HepG2 (cell line): ENCODE data around the gene MBLAC2. TPM values are rescaled to one million over a fixed set of nuclear protein-coding genes. Genes with fewer than 3 reads are reported as not detected.

Experiments
- ATAC-seq: fragments of 200-7000 bp; cut with Tn5 transposase; 3 replicates; pipeline ENCODE4 v1.9.1; 2020; ENCODE audit warnings: mild to moderate bottlenecking, moderate library complexity
- BruUV-seq: library from RNA; stranded (reverse); fragments of 400-500 nt; replicated peaks from 2 replicates; lab custom pipeline; 2021; lab: Mats Ljungman, UMichigan
- CTCF ChIA-PET: fragments of 300-600 bp; formaldehyde crosslinking; extraction: SDS; loops from one replicate; lab custom pipeline; 2021; ENCODE audit warnings: low total read pairs, inconsistent platforms, low intra/inter-chr PET ratio; lab: Yijun Ruan, JAX
- POLR2A ChIA-PET: fragments of 350-600 bp; sonication (Branson Sonifier 250); formaldehyde crosslinking; loops from one replicate; lab custom pipeline; 2020; ENCODE audit warnings: antibody characterized with exemption, inconsistent platforms; lab: Yijun Ruan, JAX
- DNase-seq: peaks from one replicate; pipeline ENCODE4 v3.0.0-alpha.2; 2015; ENCODE audit warnings: low spot score
- FAIRE-seq: peaks from 3 replicates; lab custom pipeline; 2011; peaks lifted over from hg19 to GRCh38; lab: Jason Lieb, UNC
- H2AFZ ChIP-seq: one replicate; pipeline ENCODE4 v1.6.1; 2011; ENCODE audit warnings: low read length, inconsistent platforms
- H3K27ac ChIP-seq: fragments of 300-600 bp; 3 replicates; pipeline ENCODE4 v1.8.0; 2011; ENCODE audit warnings: mixed run types, mild to moderate bottlenecking, mixed read lengths, low read length, inconsistent platforms; ENCODE audit not compliant: insufficient read depth; ENCODE audit errors: extremely low read length
- H3K27me3 ChIP-seq, 2 experiments: fragments of 200-600 bp in 1 of 2; 2 replicates in 1 of 2; 3 replicates in 1 of 2; pipeline versions ENCODE4 v1.6.0 to v1.8.0; 2011; ENCODE audit warnings: low read length in 2 of 2, mild to moderate bottlenecking in 2 of 2, moderate library complexity in 2 of 2, inconsistent platforms in 1 of 2; ENCODE audit not compliant: insufficient read depth in 2 of 2, control insufficient read depth in 1 of 2
- H3K36me3 ChIP-seq, 2 experiments: fragments of 200-600 bp in 1 of 2; replicated peaks in 1 of 2; 2 replicates in 1 of 2; 3 replicates in 1 of 2; pipeline versions ENCODE4 v1.5.1 to v1.8.0; 2011; ENCODE audit warnings: low read length in 2 of 2, inconsistent platforms in 1 of 2; ENCODE audit not compliant: insufficient read depth in 2 of 2, control insufficient read depth in 1 of 2
- H3K4me1 ChIP-seq: 2 replicates; pipeline ENCODE4 v1.5.1; 2012; ENCODE audit warnings: low read length, inconsistent platforms; ENCODE audit not compliant: insufficient read depth
- H3K4me2 ChIP-seq: 2 replicates; pipeline ENCODE4 v1.6.0; 2011; ENCODE audit warnings: low read depth, low read length, inconsistent platforms
- H3K4me3 ChIP-seq, 3 experiments: fragments of 200-600 bp in 1 of 3; sonication (generic), shearing (Covaris generic) in 1 of 3; replicated peaks in 1 of 3; 2 replicates each; pipeline ENCODE4 v1.5.1; 2011 to 2016; ENCODE audit warnings: low read length in 3 of 3, inconsistent platforms in 2 of 3, low read depth in 2 of 3, mild to moderate bottlenecking in 2 of 3, control low read depth in 1 of 3, mixed read lengths in 1 of 3; ENCODE audit not compliant: insufficient read depth in 1 of 3
- H3K79me2 ChIP-seq: one replicate; pipeline ENCODE4 v1.6.1; 2011; ENCODE audit warnings: low read length, inconsistent platforms; ENCODE audit not compliant: insufficient read depth
- H3K9ac ChIP-seq: 2 replicates; pipeline ENCODE4 v1.6.0; 2011; ENCODE audit warnings: mild to moderate bottlenecking, low read depth, low read length, inconsistent platforms; ENCODE audit not compliant: insufficient read depth
- H3K9me3 ChIP-seq: 2 replicates; pipeline ENCODE4 v1.5.1; 2012; ENCODE audit warnings: mild to moderate bottlenecking, low read length
- H4K20me1 ChIP-seq: 2 replicates; pipeline ENCODE4 v1.6.0; 2011; ENCODE audit warnings: inconsistent platforms, mild to moderate bottlenecking, low read length, moderate library complexity; ENCODE audit not compliant: insufficient read depth
- CEBPG ChIP-seq: IDR thresholded peaks from 2 replicates; pipeline ENCODE4 v1.6.1; 2016
- CREM ChIP-seq, 2 experiments: sonication (generic) in 1 of 2; formaldehyde crosslinking in 1 of 2; IDR thresholded peaks; 2 replicates each; pipeline versions ENCODE4 v1.4.0 to v1.6.1; 2016 to 2020; ENCODE audit warnings: antibody characterized with exemption in 1 of 2, mild to moderate bottlenecking in 1 of 2, missing genetic modification reagents in 1 of 2
- GATA4 ChIP-seq: sonication (generic); IDR thresholded peaks from 2 replicates; pipeline ENCODE4 v1.6.1; 2016; ENCODE audit warnings: antibody characterized with exemption, low read depth, borderline replicate concordance
- NR2C2 ChIP-seq: sonication (generic); formaldehyde crosslinking; IDR thresholded peaks from 2 replicates; pipeline ENCODE4 v1.4.0; 2020; ENCODE audit warnings: missing genetic modification reagents, mild to moderate bottlenecking, moderate library complexity, borderline replicate concordance
- NR3C1 ChIP-seq: sonication (generic); formaldehyde crosslinking; IDR thresholded peaks from 2 replicates; pipeline ENCODE4 v1.4.0; 2020; ENCODE audit warnings: missing genetic modification reagents
- RARG ChIP-seq: sonication (generic); formaldehyde crosslinking; IDR thresholded peaks from 2 replicates; pipeline ENCODE4 v1.4.0; 2020; ENCODE audit warnings: low read depth, mild to moderate bottlenecking, missing genetic modification reagents
- REPIN1 ChIP-seq: sonication (generic); formaldehyde crosslinking; IDR thresholded peaks from 2 replicates; pipeline ENCODE4 v1.8.0; 2022; ENCODE audit warnings: missing genetic modification reagents, low read depth, mild to moderate bottlenecking, borderline replicate concordance
- REXO4 ChIP-seq: sonication (generic); formaldehyde crosslinking; IDR thresholded peaks from 2 replicates; pipeline ENCODE4 v1.8.0; 2022; ENCODE audit warnings: missing genetic modification reagents, mild to moderate bottlenecking, borderline replicate concordance
- ZEB1 ChIP-seq: IDR thresholded peaks from 2 replicates; pipeline ENCODE4 v1.6.1; 2012; ENCODE audit warnings: mild to moderate bottlenecking, low read depth, inconsistent platforms; ENCODE audit not compliant: insufficient replicate concordance
- ZFP82 ChIP-seq: sonication (generic); formaldehyde crosslinking; IDR thresholded peaks from 2 replicates; pipeline ENCODE4 v1.5.1; 2020; ENCODE audit warnings: mild to moderate bottlenecking, missing genetic modification reagents, borderline replicate concordance
- ZNF317 ChIP-seq: sonication (generic); formaldehyde crosslinking; IDR thresholded peaks from 2 replicates; pipeline ENCODE4 v1.5.0; 2020; ENCODE audit warnings: mild to moderate bottlenecking, missing genetic modification reagents
- ZNF460 ChIP-seq: sonication (generic); formaldehyde crosslinking; IDR thresholded peaks from 2 replicates; pipeline ENCODE4 v1.5.1; 2020; ENCODE audit warnings: missing genetic modification reagents, mild to moderate bottlenecking, borderline replicate concordance
- ZNF614 ChIP-seq: IDR thresholded peaks from 2 replicates; pipeline ENCODE4 v1.6.1; 2018; ENCODE audit warnings: missing biosample characterization, missing genetic modification reagents, inconsistent platforms, borderline replicate concordance
- WGBS: methylation state at CpG from one replicate; pipeline ENCODE4 v1.1.6; 2017; ENCODE audit warnings: low lambda C conversion rate; 5-methylcytosine and 5-hydroxymethylcytosine counted together
- in situ Hi-C: cut with HindIII; loops from 2 replicates; pipeline ENCODE4 v1.10.0; 2017; ENCODE audit warnings: low pct_unique_long_range_greater_than_20kb; ENCODE audit not compliant: extremely low pct_ligation_motif_present
- intact Hi-C: fragments of 100-400 bp; cut with micrococcal nuclease; formaldehyde crosslinking; loops from one replicate; pipeline ENCODE4 v1.10.0; 2022; ENCODE audit not compliant: unreplicated experiment
- polyA plus RNA-seq, 8 experiments: library from polyadenylated mRNA; depleted of rRNA in 3 of 8; stranded (reverse) in 7 of 8; unstranded in 1 of 8; fragments of >200 nt; fragmentation: Illumina TruSeq in 4 of 8; extraction: Trizol in 4 of 8; gene quantifications; 2 replicates each; pipeline versions ENCODE4 v1.2.1 to v1.2.3, GENCODE V29; 2011 to 2016; ENCODE audit warnings: low read depth in 4 of 8, missing spikeins in 1 of 8, mixed read lengths in 1 of 8; ENCODE audit not compliant: insufficient read depth in 1 of 8
- total RNA-seq, 5 experiments: library from RNA; depleted of rRNA; stranded (reverse); fragments of >200 nt; fragmentation: Illumina TruSeq; extraction: Trizol; gene quantifications; 2 replicates each; pipeline ENCODE4 v1.2.3, GENCODE V29; 2016; ENCODE audit warnings: low read depth in 1 of 5
- TF ChIP-seq, protein P1 (sequence below): sonication (generic); formaldehyde crosslinking; IDR thresholded peaks from 2 replicates; pipeline ENCODE4 v1.8.0; 2022; ENCODE audit warnings: mild to moderate bottlenecking, missing genetic modification reagents; ENCODE audit not compliant: insufficient replicate concordance
- TF ChIP-seq, protein P2 (sequence below): sonication (generic); formaldehyde crosslinking; IDR thresholded peaks from 2 replicates; pipeline ENCODE4 v1.4.0; 2020; ENCODE audit warnings: mild to moderate bottlenecking, missing genetic modification reagents
- TF ChIP-seq, protein P3 (sequence below): sonication (generic); formaldehyde crosslinking; IDR thresholded peaks from 2 replicates; pipeline ENCODE4 v1.8.1; 2023; ENCODE audit warnings: mild to moderate bottlenecking, missing genetic modification reagents
- TF ChIP-seq, protein P4 (sequence below): sonication (generic); formaldehyde crosslinking; IDR thresholded peaks from 2 replicates; pipeline ENCODE4 v1.5.1; 2020; ENCODE audit warnings: missing genetic modification reagents, mild to moderate bottlenecking, borderline replicate concordance

Gene MBLAC2
- total and polyA plus RNA-seq, 2 of the 13 experiments (the other 11 are each of a cell fraction or from before 2014, with no cell fraction given) = 2.9 to 4.1 TPM

DNA sequence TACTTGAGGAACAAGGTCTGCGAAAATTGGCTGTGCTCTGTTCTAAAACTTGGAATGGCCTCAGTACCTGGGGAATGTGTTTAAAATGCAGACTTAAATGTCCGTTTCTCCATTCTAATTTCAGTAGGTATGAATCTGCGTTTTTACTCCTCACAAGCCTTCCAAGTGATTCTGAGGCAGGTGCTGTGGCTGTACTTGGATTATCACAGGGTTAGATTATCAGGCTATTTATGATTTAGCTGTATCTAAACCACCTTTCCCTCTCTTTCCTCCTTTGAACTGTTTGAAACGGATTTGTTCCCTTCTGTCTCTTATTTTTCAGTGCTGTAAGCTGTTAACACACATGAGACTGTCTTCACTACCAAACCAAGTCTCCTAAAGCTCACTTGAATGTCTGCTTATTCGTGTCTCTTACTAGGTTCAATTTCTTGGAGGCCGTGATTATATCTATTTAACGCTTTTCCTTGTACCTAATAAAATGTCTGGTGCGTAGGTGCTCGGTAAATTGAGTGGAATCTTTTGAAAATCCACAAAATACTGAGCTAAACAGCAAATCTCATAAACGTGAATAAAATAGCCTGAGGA, 64.3 kb downstream of the MBLAC2 start:
- ATAC-seq = no peak
- Histone ChIP-seq H3K9ac (peak overlapping the region; percentile 99), H3K27me3 (no peaks in the 10 kb centered on the region; a peak in 1 of 5 replicates), H3K9me3 (no peaks in the 10 kb centered on the region), H2AFZ (peak overlapping the region; percentile 94), H3K4me3 (peak overlapping the region; percentile 70 to 87 (median 80)), H4K20me1 (no peaks in the 10 kb centered on the region), H3K27ac (peak overlapping the region; percentile 98), H3K36me3 (peaks cover 1 to 7% of the 10 kb centered on the region in 2 experiments; a peak in 4 of 5 replicates), H3K4me2 (peak overlapping the region; percentile 91), H3K79me2 (peaks cover 15% of the 10 kb centered on the region), H3K4me1 (peaks cover 31% of the 10 kb centered on the region)
- BruUV-seq = TSS peak; percentile 95
- ChIA-PET POLR2A (interaction anchor here (0.7 to 2.7 kb wide), 24 partner anchors 7 to 973 kb away, joined by 3 to 39 read pairs (median 4); partner anchors contain the start of genes ARRDC3, MBLAC2 and POLR3G), CTCF (no interaction called here)
- in situ Hi-C loops = no loop called here
- peak; percentile 4 for DNase-seq
- FAIRE-seq = no peak
- intact Hi-C loops = no loop called here
- WGBS = 1% methylated on average over 10 of the region's 10 CpGs
- TF ChIP-seq NR2C2 = no peak
- 0 out of 2 replicates have a peak, but pooled peaks have one; percentile 0 for TF ChIP-seq CEBPG
- TF ChIP-seq, protein P1, sequence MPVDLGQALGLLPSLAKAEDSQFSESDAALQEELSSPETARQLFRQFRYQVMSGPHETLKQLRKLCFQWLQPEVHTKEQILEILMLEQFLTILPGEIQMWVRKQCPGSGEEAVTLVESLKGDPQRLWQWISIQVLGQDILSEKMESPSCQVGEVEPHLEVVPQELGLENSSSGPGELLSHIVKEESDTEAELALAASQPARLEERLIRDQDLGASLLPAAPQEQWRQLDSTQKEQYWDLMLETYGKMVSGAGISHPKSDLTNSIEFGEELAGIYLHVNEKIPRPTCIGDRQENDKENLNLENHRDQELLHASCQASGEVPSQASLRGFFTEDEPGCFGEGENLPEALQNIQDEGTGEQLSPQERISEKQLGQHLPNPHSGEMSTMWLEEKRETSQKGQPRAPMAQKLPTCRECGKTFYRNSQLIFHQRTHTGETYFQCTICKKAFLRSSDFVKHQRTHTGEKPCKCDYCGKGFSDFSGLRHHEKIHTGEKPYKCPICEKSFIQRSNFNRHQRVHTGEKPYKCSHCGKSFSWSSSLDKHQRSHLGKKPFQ (CRISPR knock-in tag) = peak; percentile 34
- TF ChIP-seq GATA4 = no peak
- TF ChIP-seq, protein P2, sequence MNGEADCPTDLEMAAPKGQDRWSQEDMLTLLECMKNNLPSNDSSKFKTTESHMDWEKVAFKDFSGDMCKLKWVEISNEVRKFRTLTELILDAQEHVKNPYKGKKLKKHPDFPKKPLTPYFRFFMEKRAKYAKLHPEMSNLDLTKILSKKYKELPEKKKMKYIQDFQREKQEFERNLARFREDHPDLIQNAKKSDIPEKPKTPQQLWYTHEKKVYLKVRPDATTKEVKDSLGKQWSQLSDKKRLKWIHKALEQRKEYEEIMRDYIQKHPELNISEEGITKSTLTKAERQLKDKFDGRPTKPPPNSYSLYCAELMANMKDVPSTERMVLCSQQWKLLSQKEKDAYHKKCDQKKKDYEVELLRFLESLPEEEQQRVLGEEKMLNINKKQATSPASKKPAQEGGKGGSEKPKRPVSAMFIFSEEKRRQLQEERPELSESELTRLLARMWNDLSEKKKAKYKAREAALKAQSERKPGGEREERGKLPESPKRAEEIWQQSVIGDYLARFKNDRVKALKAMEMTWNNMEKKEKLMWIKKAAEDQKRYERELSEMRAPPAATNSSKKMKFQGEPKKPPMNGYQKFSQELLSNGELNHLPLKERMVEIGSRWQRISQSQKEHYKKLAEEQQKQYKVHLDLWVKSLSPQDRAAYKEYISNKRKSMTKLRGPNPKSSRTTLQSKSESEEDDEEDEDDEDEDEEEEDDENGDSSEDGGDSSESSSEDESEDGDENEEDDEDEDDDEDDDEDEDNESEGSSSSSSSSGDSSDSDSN (CRISPR knock-in tag) = no peak
- TF ChIP-seq, protein P3, sequence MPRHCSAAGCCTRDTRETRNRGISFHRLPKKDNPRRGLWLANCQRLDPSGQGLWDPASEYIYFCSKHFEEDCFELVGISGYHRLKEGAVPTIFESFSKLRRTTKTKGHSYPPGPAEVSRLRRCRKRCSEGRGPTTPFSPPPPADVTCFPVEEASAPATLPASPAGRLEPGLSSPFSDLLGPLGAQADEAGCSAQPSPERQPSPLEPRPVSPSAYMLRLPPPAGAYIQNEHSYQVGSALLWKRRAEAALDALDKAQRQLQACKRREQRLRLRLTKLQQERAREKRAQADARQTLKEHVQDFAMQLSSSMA = no peak
- no peak for TF ChIP-seq ZNF460 (CRISPR knock-in tag)
- TF ChIP-seq REPIN1 (CRISPR knock-in tag) = no peak
- no peak for TF ChIP-seq ZEB1
- TF ChIP-seq, protein P4, sequence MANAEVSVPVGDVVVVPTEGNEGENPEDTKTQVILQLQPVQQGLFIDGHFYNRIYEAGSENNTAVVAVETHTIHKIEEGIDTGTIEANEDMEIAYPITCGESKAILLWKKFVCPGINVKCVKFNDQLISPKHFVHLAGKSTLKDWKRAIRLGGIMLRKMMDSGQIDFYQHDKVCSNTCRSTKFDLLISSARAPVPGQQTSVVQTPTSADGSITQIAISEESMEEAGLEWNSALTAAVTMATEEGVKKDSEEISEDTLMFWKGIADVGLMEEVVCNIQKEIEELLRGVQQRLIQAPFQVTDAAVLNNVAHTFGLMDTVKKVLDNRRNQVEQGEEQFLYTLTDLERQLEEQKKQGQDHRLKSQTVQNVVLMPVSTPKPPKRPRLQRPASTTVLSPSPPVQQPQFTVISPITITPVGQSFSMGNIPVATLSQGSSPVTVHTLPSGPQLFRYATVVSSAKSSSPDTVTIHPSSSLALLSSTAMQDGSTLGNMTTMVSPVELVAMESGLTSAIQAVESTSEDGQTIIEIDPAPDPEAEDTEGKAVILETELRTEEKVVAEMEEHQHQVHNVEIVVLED (CRISPR knock-in tag) = no peak
- TF ChIP-seq NR3C1 (CRISPR knock-in tag) = no peak
- TF ChIP-seq ZNF317 = 0 out of 2 replicates have a peak, but pooled peaks have one; percentile 45
- TF ChIP-seq REXO4 (CRISPR knock-in tag) = no peak
- TF ChIP-seq RARG (CRISPR knock-in tag) = 0 out of 2 replicates have a peak, but pooled peaks have one; percentile 26
- TF ChIP-seq CREM (IDR thresholded peaks at IDR 0.05) = 0 out of 2 replicates have a peak, but pooled peaks have one; percentile 5
- no peak for TF ChIP-seq CREM (CRISPR knock-in tag; IDR thresholded peaks at IDR 0.05)
- TF ChIP-seq ZFP82 = 0 out of 2 replicates have a peak, but pooled peaks have one; percentile 21
- peak; percentile 9 for TF ChIP-seq ZNF614
